ENCODE data around the gene NPHP3.
A peak's percentile ranks its signal among the peaks of the same experiment; 100 is the strongest.

NPHP3 gene

DNA sequence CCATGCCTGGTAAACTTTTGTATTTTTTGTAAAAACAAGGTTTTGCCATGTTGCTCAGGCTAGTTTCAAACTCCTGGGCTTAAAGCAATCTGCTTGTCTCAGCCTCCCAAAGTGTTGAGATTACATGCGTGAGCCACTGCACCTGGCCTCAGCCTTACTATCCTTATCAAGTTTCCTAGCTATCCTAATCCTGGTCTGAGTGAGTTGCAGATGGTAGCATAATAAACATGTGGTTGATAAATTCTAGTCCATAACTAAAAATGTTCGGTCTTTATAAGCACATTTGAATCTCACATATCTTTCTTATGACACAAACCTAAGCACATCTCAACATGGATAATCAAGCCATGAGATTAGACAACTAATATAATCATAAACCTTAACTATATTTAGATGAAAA lies 18.5 kb downstream of the NPHP3 start:
- no peak for FAIRE-seq
- DNase-seq (ENCODE audit: insufficient read length, low spot score): no peak

DNA sequence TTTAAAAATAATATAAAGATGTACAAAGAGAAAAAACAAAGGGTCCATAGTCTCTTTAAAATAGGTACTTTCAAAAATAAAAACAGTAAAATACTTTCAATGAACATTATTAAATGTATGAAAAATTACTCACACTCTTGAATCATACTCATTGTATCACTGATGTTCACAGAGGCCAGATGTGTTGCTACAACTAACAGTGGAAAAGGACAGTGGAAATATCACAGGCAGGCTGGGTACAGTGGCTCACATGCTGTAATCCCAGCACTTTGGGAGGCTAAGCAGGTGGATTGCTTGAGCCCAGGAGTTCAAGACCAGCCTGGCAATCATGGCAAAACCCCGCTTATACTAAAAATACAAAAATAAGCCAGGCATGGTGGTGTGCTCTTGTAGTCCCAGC lies 26.8 kb downstream of the NPHP3 start:
- no peak for DNase-seq (ENCODE audit: insufficient read length, low spot score)
- no peak for FAIRE-seq

DNA sequence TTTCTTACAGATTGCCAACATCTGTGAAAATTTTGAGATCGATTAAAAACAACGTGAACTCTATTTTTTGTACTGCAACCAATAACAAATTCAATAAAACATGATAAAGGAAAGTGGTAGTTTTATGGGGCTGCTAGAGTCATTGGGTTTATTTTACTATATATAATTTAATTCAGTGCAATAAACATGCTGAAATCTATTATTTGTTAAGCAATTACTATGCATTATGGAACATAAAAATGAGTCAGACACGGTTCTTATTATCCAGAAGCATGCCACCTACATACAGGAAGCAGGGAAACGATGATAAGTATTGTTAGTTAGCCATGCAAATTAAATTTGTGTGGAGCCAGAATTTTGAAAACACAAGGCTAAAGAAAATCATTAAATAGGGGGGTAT lies 27.2 kb downstream of the NPHP3 start:
- no peak for DNase-seq (ENCODE audit: insufficient read length, low spot score)
- FAIRE-seq: no peak

DNA sequence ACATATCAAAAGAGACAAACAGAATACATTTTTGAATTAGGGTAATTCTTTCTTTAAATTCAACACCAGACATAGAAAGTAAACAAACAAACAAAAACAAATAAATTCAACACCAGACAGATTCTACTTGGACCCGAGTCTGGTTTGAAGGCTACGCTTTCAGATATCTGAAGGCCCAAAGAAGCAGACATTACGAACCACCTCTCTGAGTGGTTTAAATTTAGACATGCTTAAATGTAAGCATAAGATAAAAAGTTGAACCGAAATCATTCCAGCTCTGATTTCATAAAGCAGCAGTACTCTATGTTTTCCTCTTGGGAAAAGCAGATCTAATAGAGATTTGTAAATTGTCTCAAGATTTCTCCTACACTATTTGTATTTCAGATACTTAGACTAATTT lies 32.2 kb downstream of the NPHP3 start:
- FAIRE-seq: no peak
- DNase-seq (ENCODE audit: insufficient read length, low spot score): no peak

DNA sequence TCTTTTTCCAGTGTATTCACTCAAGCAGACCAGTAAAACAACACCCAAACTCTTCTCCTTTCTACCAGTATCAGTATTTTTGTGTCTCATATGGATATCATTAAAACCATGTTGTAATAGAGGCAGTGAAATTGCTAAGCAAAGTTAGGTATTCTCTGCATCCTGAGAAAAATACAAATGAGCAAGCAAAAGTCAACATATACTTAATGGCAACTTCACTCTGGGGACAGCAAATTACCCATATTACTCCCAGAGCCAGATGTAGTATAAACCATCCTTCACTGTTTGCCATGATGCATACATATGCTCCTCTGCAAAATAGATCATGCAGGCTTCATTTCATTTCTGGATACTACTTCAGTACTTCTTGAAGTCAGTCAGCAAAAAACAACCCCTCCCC lies 40.0 kb downstream of the NPHP3 start:
- FAIRE-seq (no peak), DNase-seq (ENCODE audit: insufficient read length, low spot score) (no peak)

DNA sequence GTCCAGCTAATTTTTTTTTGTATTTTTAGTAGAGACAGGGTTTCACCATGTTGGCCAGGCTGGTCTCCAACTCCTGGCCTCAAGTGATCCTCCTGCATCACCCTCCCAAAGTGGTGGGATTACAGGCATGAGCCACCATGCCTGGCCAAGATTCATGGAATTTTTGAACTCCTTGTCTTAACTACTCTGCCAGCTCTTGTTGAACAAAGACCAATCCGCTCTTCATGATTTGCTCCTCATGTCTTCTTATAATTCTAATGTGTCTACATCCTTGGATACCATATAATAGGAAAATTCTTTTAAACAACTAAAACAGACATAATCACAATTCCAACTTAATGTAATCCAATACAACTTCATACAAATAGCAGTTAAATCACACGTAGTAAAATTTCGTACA lies 40.8 kb downstream of the NPHP3 start:
- FAIRE-seq: peak; percentile 53

DNA sequence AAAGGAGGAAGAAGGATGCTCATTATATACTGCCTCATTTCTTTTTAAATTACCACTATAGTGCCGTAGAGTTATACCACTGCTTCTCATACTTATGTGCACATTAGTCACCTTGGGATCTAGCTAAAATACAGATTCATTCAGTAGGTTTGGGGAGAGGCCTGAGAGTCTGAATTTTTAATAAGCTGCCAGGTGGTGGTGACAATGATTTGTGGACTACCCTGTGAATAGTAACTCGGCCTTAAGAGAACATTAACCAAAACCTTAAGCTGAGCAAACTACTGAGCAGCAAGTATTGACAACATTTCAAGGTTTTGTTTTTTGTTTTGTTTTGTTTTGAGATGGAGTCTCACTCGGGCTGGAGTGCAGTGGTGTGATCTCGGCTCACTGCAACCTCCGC lies 42.3 kb downstream of the NPHP3 start:
- DNase-seq (ENCODE audit: insufficient read length, low spot score): no peak
- FAIRE-seq: no peak

More for the DNA sequence above, 40.8 kb downstream of the NPHP3 start:
- no peak for DNase-seq (ENCODE audit: insufficient read length, low spot score)

DNA sequence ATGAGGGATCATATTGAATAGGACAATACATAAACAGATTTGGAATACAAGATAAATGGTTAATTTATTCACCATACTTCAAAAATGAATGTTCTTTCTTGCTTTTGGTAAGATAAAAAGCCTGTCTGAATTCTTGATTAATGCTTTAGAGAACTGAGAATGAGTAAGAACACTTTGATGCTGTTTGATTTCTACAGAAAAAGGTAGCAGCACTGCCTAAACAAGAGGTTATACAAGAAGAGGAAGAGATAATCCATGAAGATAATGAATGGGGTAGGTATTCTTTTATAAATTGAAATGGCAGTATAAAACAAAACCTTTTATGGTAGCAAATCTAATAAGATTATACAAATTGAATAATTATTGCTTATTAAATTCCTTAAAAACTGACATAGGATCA lies 46.8 kb downstream of the NPHP3 start:
- DNase-seq (ENCODE audit: insufficient read length, low spot score) (no peak), FAIRE-seq (no peak)

DNA sequence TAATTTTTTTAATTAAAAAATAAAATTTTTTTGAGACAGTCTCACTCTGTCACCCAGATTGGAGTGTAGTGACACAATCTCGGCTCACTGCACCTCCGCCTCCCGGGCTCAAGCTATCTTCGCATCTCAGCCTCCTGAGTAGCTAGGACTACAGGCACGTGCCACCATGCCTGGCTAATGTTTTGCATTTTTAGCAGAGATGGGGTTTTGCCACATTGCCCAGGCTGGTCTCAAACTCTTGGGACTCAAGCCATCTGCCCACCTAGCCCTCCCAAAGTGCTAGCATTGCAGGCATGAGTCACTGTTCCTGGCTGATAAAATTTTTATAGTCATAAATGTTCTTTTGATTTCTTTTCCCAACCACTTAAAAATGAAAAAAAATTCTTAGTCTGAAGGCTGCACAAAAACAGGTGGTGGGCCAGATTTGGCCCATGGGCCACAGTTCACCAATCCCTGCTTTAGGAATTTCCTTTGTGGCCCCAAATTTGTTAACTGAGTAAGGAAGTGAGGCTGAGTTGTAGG lies 52.9 kb downstream of the NPHP3 start:
- DNase-seq (ENCODE audit: insufficient read length, low spot score): no peak
- no peak for FAIRE-seq

DNA sequence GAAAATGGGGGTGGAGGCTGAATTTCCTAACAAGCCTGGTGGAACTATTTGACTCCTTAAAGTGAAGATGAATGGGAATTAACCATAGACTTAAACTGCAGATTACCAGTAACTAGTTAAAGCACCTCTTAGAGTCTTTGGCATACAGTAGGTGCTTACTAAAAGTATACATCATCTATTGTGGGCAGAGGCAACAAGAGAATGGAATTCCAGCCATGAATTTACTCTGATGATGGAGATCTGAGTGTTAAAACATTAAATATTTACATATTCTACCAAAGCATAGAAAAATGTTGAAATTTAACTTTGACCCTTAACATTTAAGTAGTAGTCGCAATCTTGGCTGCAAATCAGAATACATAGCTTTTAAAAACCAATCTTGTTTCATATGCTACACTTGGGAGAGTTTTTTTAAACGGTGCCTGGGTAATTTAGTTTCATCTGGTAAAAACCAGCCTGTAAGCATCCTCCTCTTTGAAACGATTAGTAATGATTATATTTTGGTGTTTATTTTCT lies 56.9 kb downstream of the NPHP3 start:
- FAIRE-seq (no peak), DNase-seq (ENCODE audit: insufficient read length, low spot score) (no peak)

DNA sequence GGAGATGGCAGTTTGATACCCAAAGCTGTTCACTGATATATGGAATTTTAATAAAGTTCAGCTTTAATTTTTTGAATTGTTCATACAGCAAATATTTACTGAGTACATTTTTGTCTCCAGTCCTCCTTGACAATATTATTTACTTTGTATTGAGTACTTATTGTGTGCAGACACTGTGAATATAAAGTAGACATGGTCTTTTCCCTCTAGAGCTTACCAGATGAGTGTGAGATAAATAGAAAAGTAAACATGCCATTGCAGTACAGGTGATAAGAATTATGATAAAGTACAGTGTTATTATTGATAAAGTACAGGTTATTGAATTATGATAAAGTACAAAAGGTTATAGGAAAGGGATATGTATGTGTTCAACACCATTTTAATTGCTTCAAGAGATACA lies 60.0 kb downstream of the NPHP3 start:
- DNase-seq (ENCODE audit: insufficient read length, low spot score) (no peak), FAIRE-seq (peak; percentile 44)

DNA sequence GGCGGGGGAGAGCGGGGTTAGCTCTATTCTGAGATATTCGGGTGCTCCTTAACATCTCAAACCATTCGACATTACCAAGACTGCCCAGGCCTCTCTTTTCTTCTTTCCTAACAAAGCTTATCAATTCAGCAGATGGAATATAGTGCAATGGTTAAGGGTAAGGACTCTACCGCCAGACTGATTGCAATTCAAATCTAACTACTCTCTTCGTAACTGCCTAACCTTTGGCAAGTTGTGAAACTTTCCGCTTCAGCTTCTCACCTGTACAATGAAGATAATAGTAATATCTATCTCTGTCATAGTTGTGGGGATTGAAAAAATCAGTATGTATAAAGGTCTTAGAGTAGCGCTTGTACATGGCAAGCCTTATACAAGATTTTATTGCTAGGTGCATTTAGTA lies 61.1 kb downstream of the NPHP3 start:
- DNase-seq (ENCODE audit: insufficient read length, low spot score) (no peak), FAIRE-seq (peak; percentile 80)

DNA sequence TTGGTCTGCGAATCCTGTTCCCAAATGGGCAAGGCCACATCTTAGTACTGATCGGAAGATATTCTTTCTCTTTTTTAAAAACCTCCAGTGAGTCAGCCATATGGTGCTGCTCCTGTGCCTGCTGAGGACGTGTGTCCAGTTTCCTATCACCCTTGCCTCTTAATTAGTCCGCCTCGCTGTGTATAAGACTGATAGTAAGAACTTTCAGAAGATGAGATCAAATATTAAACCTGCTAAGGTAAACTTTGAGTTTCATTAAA lies 61.5 kb downstream of the NPHP3 start:
- DNase-seq (ENCODE audit: insufficient read length, low spot score): no peak
- peak; percentile 31 for FAIRE-seq

DNA sequence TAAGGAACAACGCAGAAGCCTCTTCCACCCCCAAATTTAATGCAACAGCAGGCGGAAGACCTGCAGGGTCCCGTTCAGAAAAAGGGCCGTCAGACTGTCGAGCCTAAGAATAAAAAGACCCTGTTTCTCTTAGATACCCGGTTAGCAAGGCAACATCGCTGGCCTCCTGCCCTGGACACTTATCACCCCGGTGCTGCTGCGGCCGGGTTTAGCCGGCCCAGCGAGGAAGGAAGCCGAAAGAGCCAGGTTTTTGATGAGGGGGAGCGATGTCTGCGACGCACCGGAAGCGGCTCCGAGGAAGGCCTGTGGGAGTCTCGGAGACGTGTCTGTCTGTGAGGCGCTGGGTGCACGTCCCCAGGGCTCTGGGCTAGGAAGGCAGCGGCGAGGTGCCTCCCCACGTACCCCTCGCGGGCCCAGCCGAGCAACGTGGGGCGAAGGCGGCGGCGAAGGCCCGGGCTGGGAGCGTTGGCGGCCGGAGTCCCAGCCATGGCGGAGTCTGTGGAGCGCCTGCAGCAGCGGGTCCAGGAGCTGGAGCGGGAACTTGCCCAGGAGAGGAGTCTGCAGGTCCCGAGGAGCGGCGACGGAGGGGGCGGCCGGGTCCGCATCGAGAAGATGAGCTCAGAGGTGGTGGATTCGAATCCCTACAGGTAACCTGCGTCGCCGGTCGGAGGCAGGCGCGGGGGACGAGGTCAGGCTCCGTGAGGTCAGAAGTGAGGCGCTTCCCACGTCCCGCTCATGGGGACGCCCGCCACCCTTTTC lies 62.0 kb downstream of the NPHP3 start, which contains the start of gene UBA5:
Gene UBA5, plus strand, starts transcription at position 278 of the 759 bp plus-strand sequence. Its CDS starts 209 bp downstream, at position 487.
- DNase-seq (ENCODE audit: insufficient read length, low spot score): peak; percentile 71
- no peak for FAIRE-seq

DNA sequence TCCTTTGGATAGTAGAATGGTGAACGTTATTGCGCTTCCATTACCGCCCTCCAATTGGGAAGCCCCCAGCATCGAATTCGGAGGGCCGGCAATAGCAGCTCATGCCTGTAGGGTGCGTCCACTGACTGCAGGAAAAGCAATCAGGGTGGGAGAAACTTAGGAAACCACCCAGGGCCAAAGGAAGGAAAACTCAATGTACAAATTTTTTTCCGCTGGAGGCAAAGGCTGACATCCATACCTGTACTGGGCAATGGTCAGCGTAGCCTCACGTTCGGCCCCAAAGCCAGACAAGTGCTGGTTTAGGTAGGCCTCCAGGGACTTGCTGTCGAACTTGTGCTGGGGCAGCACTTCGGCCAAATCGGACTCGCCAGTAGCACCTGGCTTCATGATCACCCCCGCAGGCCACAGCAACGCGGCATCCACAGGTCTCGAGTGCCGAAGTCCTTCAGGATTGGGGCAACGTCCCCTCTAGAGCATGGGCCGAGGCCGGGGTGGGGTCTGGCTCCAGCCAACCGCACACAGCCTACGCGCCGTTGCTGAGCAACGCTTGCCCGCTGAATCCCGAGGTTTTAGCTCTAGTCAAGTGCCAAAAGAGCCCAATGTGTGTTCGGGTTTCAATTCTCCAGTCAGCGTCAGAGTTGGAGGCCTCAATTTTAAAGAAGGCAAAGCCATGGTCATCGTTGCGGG lies 62.7 kb downstream of the NPHP3 start, which contains the start of gene ACAD11:
Gene ACAD11, minus strand, starts transcription at position 445 of the 687 bp plus-strand sequence. Its CDS starts 58 bp downstream, at position 387.
- FAIRE-seq (peak; percentile 82), DNase-seq (ENCODE audit: insufficient read length, low spot score) (peak; percentile 13)

DNA sequence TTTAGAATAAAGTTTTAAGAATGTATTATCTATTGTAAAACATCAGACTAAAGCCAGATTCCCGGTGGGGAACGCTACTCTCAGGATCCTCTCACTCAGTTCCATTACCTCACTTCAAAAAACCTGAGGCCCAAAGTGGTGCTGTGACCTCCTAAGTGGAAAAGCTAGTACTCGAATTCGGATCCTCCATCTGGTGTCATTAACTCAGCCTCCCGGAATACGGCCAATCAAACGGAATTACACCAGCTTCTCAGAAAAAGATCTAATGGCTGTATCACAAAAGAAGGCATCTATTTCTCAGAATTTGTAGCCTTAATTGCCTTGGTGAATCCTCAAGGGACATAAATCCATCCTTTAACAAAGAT lies 63.2 kb downstream of the NPHP3 start:
- DNase-seq (ENCODE audit: insufficient read length, low spot score) (no peak), FAIRE-seq (peak; percentile 44)

DNA sequence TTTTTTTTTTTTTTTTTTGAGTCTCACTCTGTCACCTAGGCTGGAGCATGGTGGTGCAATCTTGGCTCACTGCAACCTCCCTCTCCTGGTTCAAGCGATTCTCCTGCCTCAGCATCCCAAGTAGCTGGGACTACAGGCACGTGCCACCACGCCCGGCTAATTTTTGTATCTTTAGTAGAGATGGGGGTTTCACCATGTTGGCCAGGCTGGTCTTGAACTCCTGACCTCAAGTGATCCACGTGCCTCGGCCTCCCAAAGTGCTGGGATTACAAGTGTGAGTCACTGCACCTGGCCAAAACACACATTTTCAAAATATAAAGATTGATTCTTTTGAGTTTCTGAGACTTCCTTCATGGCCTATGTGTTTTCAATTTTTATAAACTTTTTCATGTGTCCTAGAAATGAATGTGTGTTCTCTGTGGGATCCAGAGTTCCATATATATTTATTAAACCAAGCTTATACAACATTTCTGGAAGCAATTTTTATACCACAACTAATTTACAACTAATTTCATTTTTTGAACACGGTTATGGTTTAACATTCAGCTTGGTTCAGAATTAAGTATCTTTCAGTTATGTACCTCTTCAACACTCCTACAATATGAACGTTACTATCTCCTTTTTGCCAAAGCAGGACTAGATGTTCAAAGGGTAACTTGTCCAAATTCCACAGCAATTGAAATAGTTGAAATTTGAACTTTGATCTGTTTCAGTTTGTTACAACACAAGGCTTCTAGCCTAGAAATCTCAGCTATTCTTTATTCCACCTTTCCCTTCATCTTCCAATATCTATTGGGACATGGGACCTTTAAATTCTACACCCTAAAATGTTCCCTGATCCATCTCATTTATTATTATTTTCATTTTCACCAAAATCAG lies 64.1 kb downstream of the NPHP3 start:
- no peak for FAIRE-seq
- DNase-seq (ENCODE audit: insufficient read length, low spot score): no peak

DNA sequence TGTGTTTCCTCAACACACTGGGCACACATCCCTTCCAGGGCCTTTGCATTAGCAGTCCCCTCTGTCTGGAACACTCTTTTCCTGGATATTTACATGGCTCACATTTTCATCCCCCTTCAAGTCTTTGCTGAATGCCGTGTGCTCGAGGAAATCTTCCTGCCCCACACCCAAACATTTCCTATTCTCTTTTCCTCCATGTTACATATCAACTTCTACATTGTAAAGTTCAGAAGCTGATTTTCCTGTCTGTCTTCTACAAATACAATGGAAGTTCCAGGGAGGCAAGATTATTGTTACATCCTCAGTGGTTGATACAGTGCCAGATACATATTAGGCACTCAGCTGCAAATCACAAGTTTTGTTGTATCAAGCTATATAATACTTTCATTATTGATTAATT lies 66.7 kb downstream of the NPHP3 start:
- no peak for FAIRE-seq

DNA sequence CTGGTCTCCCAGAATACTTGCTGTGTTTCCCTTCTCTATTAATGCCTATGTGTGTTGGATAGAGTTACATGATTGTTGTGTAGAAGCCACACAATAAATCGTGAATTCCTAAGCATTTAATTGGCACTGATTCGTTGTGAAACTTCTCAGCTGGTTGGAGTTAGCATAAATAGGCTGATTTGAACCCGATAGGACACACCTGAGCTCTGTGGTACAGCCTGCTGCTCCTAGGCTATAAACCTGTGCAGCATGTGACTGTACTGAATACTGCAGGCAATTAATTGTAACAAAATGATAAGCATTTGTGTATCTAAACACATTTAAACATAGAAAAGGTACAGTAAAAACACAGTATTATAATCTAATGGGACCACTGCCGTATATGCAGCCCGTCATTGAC lies 67.5 kb downstream of the NPHP3 start:
- FAIRE-seq: no peak
- no peak for DNase-seq (ENCODE audit: insufficient read length, low spot score)

More for the DNA sequence above, 66.7 kb downstream of the NPHP3 start:
- no peak for DNase-seq (ENCODE audit: insufficient read length, low spot score)

DNA sequence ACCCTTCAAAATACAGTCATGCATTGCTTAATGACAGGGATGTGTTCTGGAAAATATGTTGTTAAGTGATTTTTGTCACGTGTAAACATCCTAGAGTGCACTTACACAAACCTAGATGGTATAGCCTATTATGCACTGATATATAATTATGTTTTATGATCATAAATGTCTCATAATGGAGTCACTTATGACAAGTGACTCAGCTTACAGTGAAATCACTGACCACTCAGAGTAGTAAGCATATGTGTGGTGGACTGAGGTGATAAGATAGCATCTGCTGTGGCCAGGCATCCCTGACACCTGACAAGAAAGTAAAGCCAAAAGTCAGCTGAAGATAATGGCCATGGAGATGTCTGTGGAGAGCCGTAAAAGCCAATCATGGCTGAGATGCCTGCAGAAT lies 68.0 kb downstream of the NPHP3 start:
- FAIRE-seq: no peak
- DNase-seq (ENCODE audit: insufficient read length, low spot score): no peak

DNA sequence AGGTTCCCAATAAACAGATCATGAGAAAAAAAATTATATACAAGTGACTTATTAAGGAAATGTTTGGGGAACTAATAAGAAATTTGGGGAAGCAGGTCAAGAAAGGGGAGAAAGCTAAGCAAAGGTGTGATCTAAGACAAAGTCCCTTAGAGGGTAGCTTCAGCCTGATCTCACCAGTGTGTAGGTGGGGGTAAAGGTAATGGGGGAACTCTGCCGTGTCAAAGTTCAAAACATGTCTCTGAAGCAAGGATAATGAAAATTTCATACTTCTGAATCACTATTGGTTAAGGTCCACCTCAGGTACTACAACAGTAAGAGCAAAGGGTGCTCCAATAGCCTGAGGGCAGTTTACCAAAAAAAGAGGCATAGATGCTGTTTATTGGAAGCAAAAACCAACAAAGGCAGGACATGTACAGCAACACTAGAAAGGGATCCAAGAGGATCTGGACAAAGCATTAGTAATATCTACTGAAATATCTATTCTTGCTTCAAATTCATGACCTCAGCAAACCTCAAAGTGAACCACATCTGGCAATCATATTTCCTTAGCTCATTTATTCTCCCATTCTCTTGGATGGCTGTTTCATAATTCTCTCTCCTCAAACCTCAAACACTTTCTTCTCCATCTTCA lies 69.5 kb downstream of the NPHP3 start:
- FAIRE-seq: no peak
- no peak for DNase-seq (ENCODE audit: insufficient read length, low spot score)
